ENCODE results near the gene ATF6.

GRCh38 chr1:161768461-161768860 is 2.3 kb downstream of the ATF6 start:
- TF ChIP-seq POLR2A (IDR thresholded peaks at IDR 0.05; ENCODE audit: low read depth, low read length), result no peak
- no peak for TF ChIP-seq RFX5 (IDR thresholded peaks at IDR 0.05; ENCODE audit: low read depth, low read length)
- no peak for TF ChIP-seq MAZ (IDR thresholded peaks at IDR 0.05; ENCODE audit: borderline replicate concordance, low read depth, low read length)
- TF ChIP-seq NFE2L2 (IDR thresholded peaks at IDR 0.05; ENCODE audit: low read depth, low read length), result no peak
- no peak for TF ChIP-seq FOS (IDR thresholded peaks at IDR 0.05; ENCODE audit: low read depth, low read length)
- no peak for TF ChIP-seq CTCF (conservative IDR thresholded peaks at IDR 0.05; ENCODE audit: low read depth, low read length)
- TF ChIP-seq CEBPB (IDR thresholded peaks at IDR 0.05; ENCODE audit: low read depth, low read length), result peak; percentile 29; the same call in 1 of the 2 replicates
- TF ChIP-seq USF2 (IDR thresholded peaks at IDR 0.05; ENCODE audit: low read depth, low read length), result no peak
- no peak for TF ChIP-seq RCOR1 (IDR thresholded peaks at IDR 0.05; ENCODE audit: insufficient replicate concordance, low read length)
- TF ChIP-seq SMC3 (IDR thresholded peaks at IDR 0.05; ENCODE audit: low read depth, low read length), result no peak
- TF ChIP-seq MXI1 (IDR thresholded peaks at IDR 0.05; ENCODE audit: borderline replicate concordance, low read depth, low read length), result no peak
- no peak for TF ChIP-seq RAD21 (IDR thresholded peaks at IDR 0.05; ENCODE audit: low read length)
